Suprapubic skin (tissue), 3 donors: Measurements from ENCODE around the gene ROBO2.

Experiments used
- EP300 ChIP-seq: sonication (generic); formaldehyde crosslinking; IDR thresholded peaks from one replicate; pipeline ENCODE4 v1.6.1; 2017; ENCODE audit warnings: antibody characterized with exemption
- POLR2A ChIP-seq, 2 donors: fragments of 450-650 bp; IDR thresholded peaks; one replicate each; pipeline ENCODE4 v1.6.1; 2017; ENCODE audit warnings: antibody characterized with exemption in 2 of 2, mild to moderate bottlenecking in 2 of 2, moderate library complexity in 2 of 2
- TF ChIP-seq, protein P1 (sequence below), 2 donors: fragments of 200-600 bp in 1 of 2; fragments of 450-650 bp in 1 of 2; sonication (generic) in 1 of 2; IDR thresholded peaks; one replicate each; pipeline ENCODE4 v1.5.1; 2016 to 2019; ENCODE audit warnings: antibody characterized with exemption in 2 of 2, mild to moderate bottlenecking in 1 of 2, moderate library complexity in 1 of 2

DNA sequence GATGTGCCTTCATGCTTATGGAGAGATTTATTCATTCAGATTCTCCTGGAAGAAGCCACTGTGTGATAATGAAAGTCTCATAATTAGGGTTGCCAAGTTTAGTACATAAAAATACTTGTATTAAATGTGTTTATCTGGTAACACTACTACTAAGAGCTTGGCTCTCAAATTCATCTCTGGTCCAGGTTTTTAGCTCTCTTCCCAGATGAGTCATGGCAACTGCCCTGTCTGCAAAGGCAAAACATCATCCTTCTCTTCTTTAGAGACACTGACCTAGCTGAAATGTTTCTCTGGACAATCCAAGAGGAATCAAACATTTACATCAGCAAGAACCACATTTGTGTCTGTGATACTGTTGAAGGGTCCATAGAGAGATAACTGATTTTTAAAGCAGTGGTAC, 269.6 kb downstream of the ROBO2 start:
- TF ChIP-seq, protein P1, sequence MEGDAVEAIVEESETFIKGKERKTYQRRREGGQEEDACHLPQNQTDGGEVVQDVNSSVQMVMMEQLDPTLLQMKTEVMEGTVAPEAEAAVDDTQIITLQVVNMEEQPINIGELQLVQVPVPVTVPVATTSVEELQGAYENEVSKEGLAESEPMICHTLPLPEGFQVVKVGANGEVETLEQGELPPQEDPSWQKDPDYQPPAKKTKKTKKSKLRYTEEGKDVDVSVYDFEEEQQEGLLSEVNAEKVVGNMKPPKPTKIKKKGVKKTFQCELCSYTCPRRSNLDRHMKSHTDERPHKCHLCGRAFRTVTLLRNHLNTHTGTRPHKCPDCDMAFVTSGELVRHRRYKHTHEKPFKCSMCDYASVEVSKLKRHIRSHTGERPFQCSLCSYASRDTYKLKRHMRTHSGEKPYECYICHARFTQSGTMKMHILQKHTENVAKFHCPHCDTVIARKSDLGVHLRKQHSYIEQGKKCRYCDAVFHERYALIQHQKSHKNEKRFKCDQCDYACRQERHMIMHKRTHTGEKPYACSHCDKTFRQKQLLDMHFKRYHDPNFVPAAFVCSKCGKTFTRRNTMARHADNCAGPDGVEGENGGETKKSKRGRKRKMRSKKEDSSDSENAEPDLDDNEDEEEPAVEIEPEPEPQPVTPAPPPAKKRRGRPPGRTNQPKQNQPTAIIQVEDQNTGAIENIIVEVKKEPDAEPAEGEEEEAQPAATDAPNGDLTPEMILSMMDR (IDR thresholded peaks at IDR 0.05), result no peak
- TF ChIP-seq EP300 (no peak), POLR2A (IDR thresholded peaks at IDR 0.05) (no peak)
